ENCODE results near the gene FAM81A. TPM values are rescaled to one million over a fixed set of nuclear protein-coding genes. Genes with fewer than 3 reads are reported as not detected.
"Not testable (repeated sequence)": the region's sequence is repeated elsewhere in the genome, so short reads cannot be mapped to it uniquely, and the experiment has no call there.

The FAM81A gene
- total RNA-seq, 4 donors from 2014 or later, result 1.3 to 2.3 (median 2.1) TPM

GRCh38 chr15:59396679-59397078 is 41.3 kb upstream of the FAM81A start:
- H3K4me3 ChIP-seq (ENCODE audit: low read depth, poor library complexity, severe bottlenecking), result no peak overlapping the region
- no peak for DNase-seq (ENCODE audit: low spot score in 2 of 2)
- no peak for TF ChIP-seq POLR2A (IDR thresholded peaks at IDR 0.05)
- no peak for TF ChIP-seq CTCF (IDR thresholded peaks at IDR 0.05)
- intact Hi-C loops (cut with DNase I; ENCODE audit: low total_unique reads), result no loop called here
- 51 to 62% methylated on average over 3 of the region's 3 CpGs for WGBS, 2 donors

- no peak overlapping the region for H3K4me3 ChIP-seq (ENCODE audit: low read depth, poor library complexity, severe bottlenecking)
- no peak for DNase-seq (ENCODE audit: low spot score in 2 of 2)
- TF ChIP-seq CTCF (IDR thresholded peaks at IDR 0.05) (no peak), POLR2A (IDR thresholded peaks at IDR 0.05) (no peak)
- intact Hi-C loops (cut with DNase I; ENCODE audit: low total_unique reads), result no loop called here
- WGBS, 2 donors, result 89% methylated on average over 1 of the region's 1 CpG
These were observed 39.8 kb upstream of the FAM81A start for GRCh38 chr15:59398220-59398619.

GRCh38 chr15:59399465-59400102 is 38.4 kb upstream of the FAM81A start:
- DNase-seq (ENCODE audit: low spot score in 2 of 2), result peak in 1 of 2 donors; percentile 29
- H3K4me3 ChIP-seq (ENCODE audit: low read depth, poor library complexity, severe bottlenecking), result no peak overlapping the region
- WGBS, 2 donors, result 63 to 73% methylated on average over 7 of the region's 7 CpGs
- intact Hi-C loops (cut with DNase I; ENCODE audit: low total_unique reads), result no loop called here
- no peak for TF ChIP-seq CTCF (IDR thresholded peaks at IDR 0.05)
- no peak for TF ChIP-seq POLR2A (IDR thresholded peaks at IDR 0.05)

GRCh38 chr15:59400103-59400813 is 37.7 kb upstream of the FAM81A start:
- no peak overlapping the region for H3K4me3 ChIP-seq (ENCODE audit: low read depth, poor library complexity, severe bottlenecking)
- intact Hi-C loops (cut with DNase I; ENCODE audit: low total_unique reads), result no loop called here
- TF ChIP-seq CTCF (IDR thresholded peaks at IDR 0.05) (no peak), POLR2A (IDR thresholded peaks at IDR 0.05) (no peak)
- 70 to 71% methylated on average over 13 of the region's 13 CpGs for WGBS, 2 donors
- DNase-seq (ENCODE audit: low spot score in 2 of 2), result no peak

- intact Hi-C loops (cut with DNase I; ENCODE audit: low total_unique reads); H3K4me3 ChIP-seq (ENCODE audit: low read depth, poor library complexity, severe bottlenecking); DNase-seq (ENCODE audit: low spot score in 2 of 2): not testable (repeated sequence)
- 86 to 88% methylated on average over 10 of the region's 10 CpGs for WGBS, 2 donors
These were observed 36.7 kb upstream of the FAM81A start for GRCh38 chr15:59401051-59401823.
